H1 (cell line): ENCODE data around the gene SPPL3. TPM values are rescaled to one million over a fixed set of nuclear protein-coding genes. Genes with fewer than 3 reads are reported as not detected.

Experiments used
- CTCF ChIA-PET: fragments of 300-600 bp; sonication (Branson Sonifier 250); formaldehyde crosslinking; loops from one replicate; lab custom pipeline; 2021; ENCODE audit not compliant: partially characterized antibody; lab: Charles Lee
- POLR2A ChIA-PET: fragments of 300-600 bp; sonication (Branson Sonifier 250); formaldehyde crosslinking; loops from one replicate; lab custom pipeline; 2021; ENCODE audit warnings: inconsistent platforms; ENCODE audit not compliant: partially characterized antibody; lab: Charles Lee
- DNase-seq, 2 experiments: peaks; one replicate each; pipeline versions ENCODE4 v3.0.0 to v3.0.0-alpha.2; 2010 to 2022; ENCODE audit warnings: low spot score in 2 of 2, low read depth in 1 of 2, mixed read lengths in 1 of 2
- FAIRE-seq: peaks from 2 replicates; lab custom pipeline; 2011; peaks lifted over from hg19 to GRCh38; lab: Jason Lieb, UNC
- H2AFZ ChIP-seq: 2 replicates; pipeline ENCODE4 v1.8.1; 2012; ENCODE audit warnings: low read length, inconsistent platforms
- H2AK5ac ChIP-seq: 2 replicates; pipeline ENCODE4 v1.6.1; 2013; ENCODE audit warnings: low read depth, low read length
- H2BK120ac ChIP-seq: replicated peaks from 2 replicates; pipeline ENCODE3; 2013; ENCODE audit warnings: low read depth, low read length, inconsistent platforms
- H2BK12ac ChIP-seq: 2 replicates; pipeline ENCODE4 v1.6.1; 2013; ENCODE audit warnings: low read depth, low read length
- H2BK15ac ChIP-seq: 2 replicates; pipeline ENCODE4 v1.6.1; 2013; ENCODE audit warnings: low read length
- H2BK20ac ChIP-seq: 2 replicates; pipeline ENCODE4 v1.6.1; 2013; ENCODE audit warnings: low read length
- H2BK5ac ChIP-seq: 2 replicates; pipeline ENCODE4 v1.6.1; 2013; ENCODE audit warnings: low read depth, low read length
- H3K14ac ChIP-seq: 2 replicates; pipeline ENCODE4 v1.6.1; 2013; ENCODE audit warnings: inconsistent platforms; ENCODE audit not compliant: insufficient read length
- H3K18ac ChIP-seq: 2 replicates; pipeline ENCODE4 v1.6.1; 2013; ENCODE audit warnings: low read length; ENCODE audit errors: extremely low read depth
- H3K23ac ChIP-seq: 2 replicates; pipeline ENCODE4 v1.6.1; 2013; ENCODE audit warnings: inconsistent platforms; ENCODE audit not compliant: insufficient read length
- H3K23me2 ChIP-seq: 2 replicates; pipeline ENCODE4 v1.6.1; 2013; ENCODE audit warnings: low read depth, low read length
- H3K27ac ChIP-seq: 2 replicates; pipeline ENCODE4 v1.6.1; 2011; ENCODE audit warnings: low read depth, low read length, inconsistent platforms
- H3K27me3 ChIP-seq, 4 experiments: replicated peaks in 1 of 4; 1 replicate in 1 of 4; 2 replicates in 3 of 4; pipeline versions ENCODE4 v1.6.1 to v1.8.1; 2011 to 2013; ENCODE audit warnings: low read length in 3 of 4, mild to moderate bottlenecking in 3 of 4, inconsistent platforms in 2 of 4, mixed read lengths in 2 of 4, moderate library complexity in 1 of 4; ENCODE audit not compliant: control insufficient read depth in 3 of 4, insufficient read depth in 3 of 4; ENCODE audit errors: extremely low read depth in 1 of 4
- H3K36me3 ChIP-seq, 4 experiments: 2 replicates each; pipeline versions ENCODE4 v1.6.1 to v1.8.1; 2011 to 2013; ENCODE audit warnings: mild to moderate bottlenecking in 4 of 4, low read length in 3 of 4, moderate library complexity in 2 of 4, control low read depth in 1 of 4, inconsistent platforms in 1 of 4; ENCODE audit not compliant: insufficient read depth in 4 of 4, control insufficient read depth in 2 of 4
- H3K4ac ChIP-seq: replicated peaks from 2 replicates; pipeline ENCODE3; 2013; ENCODE audit warnings: low read length, low read depth, mixed read lengths, inconsistent platforms; ENCODE audit not compliant: insufficient read length
- H3K4me1 ChIP-seq, 4 experiments: replicated peaks in 1 of 4; 1 replicate in 1 of 4; 2 replicates in 3 of 4; pipeline versions ENCODE4 v1.6.1 to v1.8.1; 2011 to 2013; ENCODE audit warnings: low read length in 3 of 4, inconsistent platforms in 2 of 4, mixed read lengths in 1 of 4; ENCODE audit not compliant: insufficient read depth in 4 of 4, control insufficient read depth in 3 of 4
- H3K4me2 ChIP-seq, 2 experiments: 2 replicates each; pipeline versions ENCODE4 v1.6.1 to v1.8.1; 2011 to 2013; ENCODE audit warnings: low read depth in 2 of 2, low read length in 2 of 2, control low read depth in 1 of 2, inconsistent platforms in 1 of 2, mild to moderate bottlenecking in 1 of 2; ENCODE audit not compliant: insufficient read depth in 1 of 2
- H3K4me3 ChIP-seq, 4 experiments: fragments of 200-600, 300-600 bp in 1 of 4; sonication (generic), shearing (Covaris generic), sonication (Bioruptor Twin) in 1 of 4; 2 replicates each; pipeline versions ENCODE4 v1.5.1 to v1.8.1; 2011 to 2016; ENCODE audit warnings: low read length in 4 of 4, low read depth in 3 of 4, control low read depth in 2 of 4, inconsistent platforms in 2 of 4, mild to moderate bottlenecking in 2 of 4, mixed read lengths in 1 of 4, moderate library complexity in 1 of 4; ENCODE audit not compliant: insufficient read depth in 2 of 4; ENCODE audit errors: extremely low read depth in 1 of 4
- H3K56ac ChIP-seq: replicated peaks from 2 replicates; pipeline ENCODE3; 2013; ENCODE audit warnings: low read depth, mild to moderate bottlenecking, mixed read lengths, low read length, inconsistent platforms; ENCODE audit not compliant: insufficient read length
- H3K79me1 ChIP-seq: 2 replicates; pipeline ENCODE4 v1.6.1; 2013; ENCODE audit warnings: low read depth, low read length, control low read depth
- H3K79me2 ChIP-seq, 2 experiments: 2 replicates each; pipeline versions ENCODE4 v1.6.1 to v1.8.1; 2012 to 2013; ENCODE audit warnings: low read length in 2 of 2, mild to moderate bottlenecking in 2 of 2, inconsistent platforms in 1 of 2; ENCODE audit not compliant: insufficient read depth in 2 of 2, control insufficient read depth in 1 of 2
- H3K9ac ChIP-seq, 4 experiments: replicated peaks in 1 of 4; 1 replicate in 1 of 4; 2 replicates in 3 of 4; pipeline versions ENCODE4 v1.6.1 to v1.8.1; 2011 to 2013; ENCODE audit warnings: low read depth in 3 of 4, low read length in 3 of 4, control low read depth in 2 of 4, mild to moderate bottlenecking in 2 of 4, moderate library complexity in 2 of 4, inconsistent platforms in 1 of 4; ENCODE audit errors: extremely low read depth in 1 of 4
- H3K9me3 ChIP-seq, 2 experiments: 2 replicates each; pipeline versions ENCODE4 v1.6.1 to v1.8.1; 2012 to 2013; ENCODE audit warnings: mild to moderate bottlenecking in 2 of 2, moderate library complexity in 2 of 2, control low read depth in 1 of 2, inconsistent platforms in 1 of 2, low read depth in 1 of 2, low read length in 1 of 2, mixed read lengths in 1 of 2; ENCODE audit not compliant: insufficient read depth in 2 of 2
- H4K20me1 ChIP-seq, 2 experiments: replicated peaks in 1 of 2; 2 replicates each; pipeline versions ENCODE3 to v1.8.1; 2011 to 2013; ENCODE audit warnings: inconsistent platforms in 2 of 2, low read length in 2 of 2, mild to moderate bottlenecking in 1 of 2; ENCODE audit not compliant: insufficient read depth in 2 of 2, control insufficient read depth in 1 of 2
- H4K5ac ChIP-seq: 2 replicates; pipeline ENCODE4 v1.6.1; 2013; ENCODE audit warnings: low read length, low read depth, mixed read lengths, inconsistent platforms; ENCODE audit not compliant: insufficient read length
- H4K8ac ChIP-seq: 2 replicates; pipeline ENCODE4 v1.8.0; 2013; ENCODE audit warnings: mild to moderate bottlenecking, moderate library complexity, low read length, inconsistent platforms; ENCODE audit not compliant: insufficient read depth; ENCODE audit errors: extremely low read depth
- H4K91ac ChIP-seq: replicated peaks from 2 replicates; pipeline ENCODE3; 2013; ENCODE audit warnings: low read length, mixed read lengths, inconsistent platforms; ENCODE audit not compliant: insufficient read length
- CEBPB ChIP-seq: IDR thresholded peaks from 2 replicates; pipeline ENCODE4 v1.6.1; 2012; ENCODE audit warnings: low read depth, low read length
- EP300 ChIP-seq, 2 experiments: IDR thresholded peaks; 1 replicate in 1 of 2; 2 replicates in 1 of 2; pipeline ENCODE4 v1.6.1; 2011 to 2012; ENCODE audit warnings: low read depth in 2 of 2, low read length in 2 of 2, mild to moderate bottlenecking in 2 of 2, borderline replicate concordance in 1 of 2, inconsistent platforms in 1 of 2, moderate library complexity in 1 of 2
- HDAC2 ChIP-seq, 2 experiments: fragments of 300-600 bp in 1 of 2; sonication (generic) in 1 of 2; IDR thresholded peaks; 2 replicates each; pipeline ENCODE4 v1.6.1; 2011 to 2012; ENCODE audit warnings: low read depth in 2 of 2, low read length in 2 of 2, mild to moderate bottlenecking in 2 of 2, moderate library complexity in 2 of 2, borderline replicate concordance in 1 of 2, inconsistent platforms in 1 of 2
- WGBS, 2 experiments: shearing (Covaris generic) in 1 of 2; methylation state at CpG; one replicate each; pipeline versions ENCODE4 v1.1.6 to v1.1.7; 2013 to 2015; ENCODE audit warnings: low lambda C conversion rate in 2 of 2, mixed read lengths in 2 of 2, inconsistent platforms in 1 of 2, low coverage in 1 of 2, missing lambda C conversion rate in 1 of 2; ENCODE audit not compliant: insufficient replicate concordance in 2 of 2, insufficient coverage in 1 of 2, insufficient read length in 1 of 2; ENCODE audit errors: extremely low coverage in 1 of 2, missing lambda C conversion rate in 1 of 2; 5-methylcytosine and 5-hydroxymethylcytosine counted together
- polyA plus RNA-seq, 7 experiments: library from polyadenylated mRNA; depleted of rRNA in 3 of 7; stranded (reverse) in 5 of 7; unstranded in 2 of 7; fragments of >200 nt in 5 of 7; fragments of 200-250 nt in 2 of 7; gene quantifications; 1 replicate in 5 of 7; 2 replicates in 1 of 7; 4 replicates in 1 of 7; pipeline versions ENCODE4 v1.2.1 to v1.2.3, GENCODE V29; 2011 to 2013; ENCODE audit warnings: missing spikeins in 2 of 7, mixed read lengths in 2 of 7
- total RNA-seq: library from RNA; stranded (reverse); fragmentation: NEBNext Ultra II Directional; extraction: Animal tissue kit (Norgen Biotek cat#: 25700); gene quantifications from 2 replicates; pipeline ENCODE4 v1.2.1, GENCODE V29; 2021

SPPL3 gene
- total and polyA plus RNA-seq, 2 of the 8 experiments (the other 6 are each of a cell fraction or from before 2014, with no cell fraction given): 27.3 to 48.4 TPM

DNA sequence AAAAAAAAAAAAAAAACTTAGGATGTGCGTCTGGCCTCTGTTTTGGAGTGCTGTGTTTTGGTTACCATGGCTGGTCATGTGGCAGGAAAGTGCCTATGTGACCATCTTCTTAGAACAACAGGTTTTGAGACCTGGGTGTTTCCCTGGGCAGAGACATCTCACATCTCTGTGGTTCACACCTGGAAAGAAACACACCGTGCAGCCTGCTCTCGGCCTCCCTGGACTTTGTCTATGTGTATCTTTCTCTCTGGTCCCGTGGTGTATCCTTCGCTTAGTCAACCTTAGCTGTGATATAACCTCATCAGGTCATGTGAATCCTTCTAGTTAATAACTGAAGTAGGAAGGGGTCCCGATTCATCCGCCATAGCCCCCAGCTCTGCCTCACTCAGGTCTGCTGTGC, 155.9 kb downstream of the SPPL3 start:
- POLR2A ChIA-PET: interaction anchor here (1.2 kb wide), 1 partner anchor 10 kb away, joined by 4 read pairs; no protein-coding TSS in a partner anchor
- H2BK12ac ChIP-seq: no peak overlapping the region
- no peak overlapping the region; the same call in 1 of the 2 replicates for H2BK20ac ChIP-seq
- H3K18ac ChIP-seq: no peak overlapping the region
- FAIRE-seq (no peak), DNase-seq (no peak)
- H3K4me2 ChIP-seq: no peak overlapping the region
- no peak overlapping the region for H3K4ac ChIP-seq
- no peaks in the 10 kb centered on the region for H3K36me3 ChIP-seq
- no peaks in the 10 kb centered on the region for H3K79me1 ChIP-seq
- no peak overlapping the region for H2AFZ ChIP-seq
- H3K23me2 ChIP-seq: no peaks in the 10 kb centered on the region
- H3K23ac ChIP-seq: no peak overlapping the region
- no peak overlapping the region for H2BK5ac ChIP-seq
- no peak overlapping the region for H4K5ac ChIP-seq
- H2BK120ac ChIP-seq: no peak overlapping the region
- H4K8ac ChIP-seq: no peak overlapping the region
- H4K20me1 ChIP-seq: no peaks in the 10 kb centered on the region
- H4K91ac ChIP-seq: no peak overlapping the region
- H3K4me1 ChIP-seq: no peaks in the 10 kb centered on the region
- H3K27ac ChIP-seq: no peak overlapping the region
- H2AK5ac ChIP-seq: no peak overlapping the region
- 85% methylated on average over 6 of the region's 7 CpGs; no CpG with 5 or more reads in 1 of the 2 experiments for WGBS, 2 experiments
- no peaks in the 10 kb centered on the region for H3K9me3 ChIP-seq
- H3K56ac ChIP-seq: no peak overlapping the region
- H3K4me3 ChIP-seq: no peak overlapping the region
- no peaks in the 10 kb centered on the region for H3K27me3 ChIP-seq
- no peaks in the 10 kb centered on the region for H3K79me2 ChIP-seq
- no peak overlapping the region for H2BK15ac ChIP-seq
- CTCF ChIA-PET: interaction anchor here (0.6 to 1.9 kb wide), 5 partner anchors 10 to 752 kb away, joined by 3 to 10 read pairs (median 3); no protein-coding TSS in a partner anchor
- H3K9ac ChIP-seq: no peak overlapping the region
- no peak overlapping the region for H3K14ac ChIP-seq
- no peak for TF ChIP-seq HDAC2 (IDR thresholded peaks at IDR 0.05; ENCODE audit: borderline replicate concordance in 1 of 2, low read depth in 2 of 2, low read length in 2 of 2)
- no peak for TF ChIP-seq EP300 (IDR thresholded peaks at IDR 0.05; ENCODE audit: borderline replicate concordance in 1 of 2, low read depth in 2 of 2, low read length in 2 of 2)
- TF ChIP-seq CEBPB: no peak
